GM12892 (cell line): Measurements from ENCODE around the gene SPAG8.

Experiments
- POLR2A ChIP-seq: IDR thresholded peaks from 2 replicates; pipeline ENCODE4 v1.6.1; 2011; ENCODE audit warnings: low read depth, low read length, control low read depth
- POLR2AphosphoS5 ChIP-seq: IDR thresholded peaks from 2 replicates; pipeline ENCODE4 v1.6.1; 2011; ENCODE audit warnings: low read depth, low read length, control low read depth
- TAF1 ChIP-seq: IDR thresholded peaks from 2 replicates; pipeline ENCODE4 v1.6.1; 2011; ENCODE audit warnings: low read depth, mild to moderate bottlenecking, control low read depth, low read length, borderline replicate concordance

DNA sequence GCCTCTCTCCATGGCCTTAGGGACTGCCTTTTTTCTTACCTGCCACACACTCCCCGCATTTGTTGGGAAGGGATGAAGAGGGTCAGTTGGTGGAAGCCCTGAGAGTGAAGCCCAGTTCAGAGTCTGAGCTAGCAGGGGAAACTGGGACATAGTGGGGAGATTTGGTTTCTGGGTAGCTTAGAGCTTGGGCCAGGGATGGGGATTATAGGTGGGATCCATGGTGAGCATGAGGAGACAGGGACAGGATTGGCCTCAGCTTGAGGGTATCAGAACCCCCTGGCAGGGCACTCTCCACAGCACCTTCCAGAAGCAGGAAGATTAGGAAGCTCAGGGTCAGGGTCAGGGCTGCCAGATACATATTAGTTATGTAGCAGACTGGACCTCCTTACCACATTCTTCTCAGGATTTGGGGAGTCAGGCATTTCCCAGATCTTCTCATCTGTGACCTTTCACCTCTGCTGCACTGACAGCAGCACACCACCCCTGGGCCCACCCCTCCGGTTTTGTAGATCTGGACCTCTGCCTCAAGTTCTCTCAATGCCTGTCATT lies 40.3 kb upstream of the SPAG8 start:
- TF ChIP-seq POLR2AphosphoS5 (no peak), TAF1 (no peak), POLR2A (no peak)
